GM19328 (cell line): ENCODE data around the gene ICAM4.

Source experiments
- ATAC-seq: cut with Tn5 transposase; IDR thresholded peaks from one replicate; pipeline ENCODE4 v1.9.1; 2021; ENCODE audit warnings: mild to moderate bottlenecking, moderate library complexity; ENCODE audit not compliant: unreplicated experiment

ICAM4 gene

GRCh38 chr19:10317045-10317856 is 30.5 kb downstream of the ICAM4 start:
- no peak for ATAC-seq

GRCh38 chr19:10317857-10318462 is 31.2 kb downstream of the ICAM4 start:
- no peak for ATAC-seq

GRCh38 chr19:10318807-10319682 is 32.3 kb downstream of the ICAM4 start:
- no peak for ATAC-seq

- ATAC-seq: no peak
Observed at GRCh38 chr19:10320602-10321416, 34.1 kb downstream of the ICAM4 start.

GRCh38 chr19:10321417-10321797 is 34.7 kb downstream of the ICAM4 start:
- no peak for ATAC-seq

- ATAC-seq: no peak
Observed at GRCh38 chr19:10321874-10322835, 35.4 kb downstream of the ICAM4 start.

- no peak for ATAC-seq
Observed at GRCh38 chr19:10325732-10326131, 39.0 kb downstream of the ICAM4 start.

- no peak for ATAC-seq
Observed at GRCh38 chr19:10327793-10328192, 41.0 kb downstream of the ICAM4 start.

- no peak for ATAC-seq
Observed at GRCh38 chr19:10328558-10329429, 42.0 kb downstream of the ICAM4 start.

GRCh38 chr19:10329555-10329954 is 42.8 kb downstream of the ICAM4 start:
- ATAC-seq: no peak

- no peak for ATAC-seq
Observed at GRCh38 chr19:10332158-10332964, 45.6 kb downstream of the ICAM4 start.

GRCh38 chr19:10332965-10333757 is 46.4 kb downstream of the ICAM4 start, which contains the start of gene RAVER1:
TSS of gene RAVER1 (minus strand) at chr19:10333529. CDS start at chr19:10333507, 22 bp downstream.
- peak; percentile 83 for ATAC-seq

- ATAC-seq: peak; percentile 8
Observed at GRCh38 chr19:10333758-10334587, 47.2 kb downstream of the ICAM4 start.

- ATAC-seq: no peak
Observed at GRCh38 chr19:10334588-10335351, 48.0 kb downstream of the ICAM4 start.

- no peak for ATAC-seq
Observed at GRCh38 chr19:10335352-10335985, 48.7 kb downstream of the ICAM4 start.
